Kidney tubule cell (primary cell): Measurements from ENCODE around the gene ANKRD23.
"Not testable (repeated sequence)": the region's sequence is repeated elsewhere in the genome, so short reads cannot be mapped to it uniquely, and the experiment has no call there.

Experiments used
- DNase-seq: peaks from one replicate; pipeline ENCODE4 v3.0.0-alpha.2; 2018; ENCODE audit warnings: low spot score

Gene ANKRD23

GRCh38 chr2:96843538-96844268, at the start of gene ANKRD23:
ANKRD23 (minus strand) TSS chr2:96844021; CDS start chr2:96843992, 29 bp downstream.
- no peak for DNase-seq

GRCh38 chr2:96891591-96892333, 47.9 kb upstream of the ANKRD23 start:
- DNase-seq = peak; percentile 30

GRCh38 chr2:96890726-96891385, 47.0 kb upstream of the ANKRD23 start:
- DNase-seq = no peak

GRCh38 chr2:96890252-96890651, 46.4 kb upstream of the ANKRD23 start:
- no peak for DNase-seq

GRCh38 chr2:96889502-96889901, 45.7 kb upstream of the ANKRD23 start:
- not testable (repeated sequence) for DNase-seq

GRCh38 chr2:96888072-96889011, 44.5 kb upstream of the ANKRD23 start:
- no peak for DNase-seq

GRCh38 chr2:96887493-96888012, 43.7 kb upstream of the ANKRD23 start:
- DNase-seq = no peak

- no peak for DNase-seq
These were observed 41.9 kb upstream of the ANKRD23 start for GRCh38 chr2:96885432-96886347.

- DNase-seq = no peak
These were observed 40.7 kb upstream of the ANKRD23 start for GRCh38 chr2:96884299-96885094.

GRCh38 chr2:96883306-96883705, 39.5 kb upstream of the ANKRD23 start:
- no peak for DNase-seq

GRCh38 chr2:96882906-96883305, 39.1 kb upstream of the ANKRD23 start:
- no peak for DNase-seq

GRCh38 chr2:96882230-96882629, 38.4 kb upstream of the ANKRD23 start:
- DNase-seq = no peak

- DNase-seq = no peak
These were observed 37.8 kb upstream of the ANKRD23 start for GRCh38 chr2:96881349-96882195.

GRCh38 chr2:96880891-96881273, 37.1 kb upstream of the ANKRD23 start:
- no peak for DNase-seq

- no peak for DNase-seq
These were observed 35.8 kb upstream of the ANKRD23 start for GRCh38 chr2:96879545-96880040.

- DNase-seq = no peak
These were observed 35.1 kb upstream of the ANKRD23 start for GRCh38 chr2:96878796-96879544.

GRCh38 chr2:96878171-96878570, 34.4 kb upstream of the ANKRD23 start:
- DNase-seq = no peak

GRCh38 chr2:96877631-96878092, 33.8 kb upstream of the ANKRD23 start:
- DNase-seq = no peak
